Activated T-helper 1 cell treated with anti-CD3 and anti-CD28 coated beads, Interleukin-12 subunit alpha, Interleukin-12 subunit beta, Interleukin-2, Interleukin-4 antibody, amounts not matched to agents 30 ng/mL and 10 ng/mL and 1 ng/mL, durations not matched to agents 14 hours and 24 hours and 36 hours (primary cell): ENCODE data around the gene SLC38A7. TPM values are rescaled to one million over a fixed set of nuclear protein-coding genes. Genes with fewer than 3 reads are reported as not detected.
"Not testable (repeated sequence)": the region's sequence is repeated elsewhere in the genome, so short reads cannot be mapped to it uniquely, and the experiment has no call there.

Source experiments
- DNase-seq: peaks from one replicate; pipeline ENCODE4 v3.0.0; 2021; ENCODE audit warnings: low spot score
- H3K27ac Mint-ChIP-seq: one replicate; pipeline ENCODE4 v1.8.0; 2021; ENCODE audit warnings: mild to moderate bottlenecking, mixed read lengths
- H3K27me3 Mint-ChIP-seq: one replicate; pipeline ENCODE4 v1.8.0; 2022; ENCODE audit warnings: mild to moderate bottlenecking, moderate library complexity, mixed read lengths; ENCODE audit not compliant: insufficient read depth
- H3K36me3 Mint-ChIP-seq: one replicate; pipeline ENCODE4 v1.8.0; 2021; ENCODE audit warnings: low read depth, mixed read lengths
- H3K4me1 Mint-ChIP-seq: one replicate; pipeline ENCODE4 v1.8.0; 2021; ENCODE audit warnings: low read depth, mixed read lengths
- H3K4me3 Mint-ChIP-seq: one replicate; pipeline ENCODE4 v1.8.0; 2021; ENCODE audit warnings: mild to moderate bottlenecking, moderate library complexity, mixed read lengths
- H3K9me3 Mint-ChIP-seq: one replicate; pipeline ENCODE4 v1.8.0; 2021; ENCODE audit warnings: mixed read lengths
- intact Hi-C: fragments of 100-400 bp; cut with micrococcal nuclease; formaldehyde crosslinking; loops from one replicate; pipeline ENCODE4 v1.15.1; 2024
- total RNA-seq: library from RNA; stranded (reverse); gene quantifications from 2 replicates; pipeline ENCODE4 v1.2.3, GENCODE V29; 2022

SLC38A7 gene
- total RNA-seq, 1 donor from 2014 or later = 9.3 TPM

DNA sequence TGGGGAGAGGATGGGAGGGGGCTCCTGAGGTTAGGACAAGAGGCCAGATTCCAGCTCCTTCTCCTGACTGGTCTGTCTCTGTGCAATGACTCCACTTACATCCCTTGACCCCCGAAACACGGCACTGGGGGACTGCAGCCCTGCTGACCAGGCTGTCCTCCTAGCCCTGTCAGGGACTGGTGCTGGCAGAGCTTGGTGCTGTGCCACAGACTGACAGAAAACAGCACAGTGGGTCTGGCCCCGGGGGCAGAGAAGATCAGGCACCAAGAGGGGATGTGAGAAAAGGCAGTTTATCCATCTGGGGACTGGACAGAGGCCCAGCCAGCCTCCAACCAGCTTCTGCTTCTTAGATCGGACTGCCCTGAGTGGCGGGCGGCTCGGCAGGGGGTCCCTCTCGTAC is 19.4 kb downstream of the SLC38A7 start:
- H3K36me3 Mint-ChIP-seq = peaks cover 3% of the 10 kb centered on the region
- intact Hi-C loops = no loop called here
- no peaks in the 10 kb centered on the region for H3K4me1 Mint-ChIP-seq
- H3K9me3 Mint-ChIP-seq = no peaks in the 10 kb centered on the region
- no peak overlapping the region for H3K4me3 Mint-ChIP-seq
- H3K27me3 Mint-ChIP-seq = no peaks in the 10 kb centered on the region
- H3K27ac Mint-ChIP-seq = no peak overlapping the region
- DNase-seq = no peak

DNA sequence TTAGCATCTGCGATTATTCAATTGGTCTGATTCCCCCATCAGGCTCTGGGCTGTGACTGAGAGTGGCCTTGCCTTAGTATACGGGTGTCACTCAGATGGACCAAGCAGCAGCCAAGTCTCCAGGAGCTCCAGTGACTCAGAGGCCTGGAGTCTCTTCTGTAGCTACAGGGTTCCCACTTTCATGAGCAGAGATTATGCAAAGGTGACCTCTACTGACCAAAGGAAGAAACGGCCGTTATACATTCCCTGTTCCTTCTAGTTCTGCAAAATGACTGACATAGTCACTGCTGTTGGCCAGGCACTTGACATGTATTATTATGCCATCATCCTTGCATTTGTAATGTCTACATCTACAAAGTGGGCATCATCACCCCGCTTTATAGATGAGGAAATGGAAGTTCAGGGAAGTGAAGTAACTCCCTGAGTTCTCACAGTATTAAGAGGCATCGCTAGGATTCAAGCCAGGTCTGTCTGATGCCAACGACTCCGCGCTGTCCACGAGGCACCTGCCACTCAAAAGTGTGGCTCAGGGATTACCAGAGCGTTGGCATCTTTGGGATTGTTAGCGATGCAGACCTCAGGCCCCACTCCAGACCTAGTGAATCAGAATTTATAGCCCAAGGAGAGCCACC is 23.3 kb downstream of the SLC38A7 start:
- intact Hi-C loops = loop anchor here (1.0 kb wide), 2 partner anchors 149 to 325 kb away; no protein-coding TSS in a partner anchor
- Mint-ChIP-seq H3K27ac (no peak overlapping the region), H3K27me3 (peaks cover 3% of the 10 kb centered on the region), H3K4me1 (no peaks in the 10 kb centered on the region), H3K9me3 (no peaks in the 10 kb centered on the region), H3K4me3 (no peak overlapping the region), H3K36me3 (no peaks in the 10 kb centered on the region)
- DNase-seq = no peak

DNA sequence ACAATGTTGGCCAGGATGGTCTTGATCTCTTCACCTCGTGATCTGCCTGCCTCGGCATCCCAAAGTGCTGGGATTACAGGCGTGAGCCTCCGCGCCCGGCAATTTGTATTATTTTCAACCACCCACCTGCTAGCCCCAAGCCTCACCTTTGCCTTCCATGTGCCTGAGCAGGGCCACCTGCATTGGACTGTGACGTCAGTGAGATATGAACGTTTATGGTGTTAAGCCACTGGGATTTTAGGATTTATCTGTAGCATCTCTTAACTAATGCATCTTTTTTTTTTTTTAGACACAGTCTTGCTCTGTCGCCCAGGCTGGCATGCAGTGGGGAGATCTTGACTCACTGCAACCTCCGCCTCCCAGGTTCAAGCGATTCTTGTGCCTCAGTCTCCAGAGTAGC is 24.7 kb downstream of the SLC38A7 start:
- intact Hi-C loops = not testable (repeated sequence)

GRCh38 chr16:58658796-58659211 is 25.8 kb downstream of the SLC38A7 start:
- Mint-ChIP-seq H3K36me3 (peaks cover 2% of the 10 kb centered on the region), H3K27me3 (peaks cover 10% of the 10 kb centered on the region), H3K4me3 (no peak overlapping the region), H3K4me1 (no peaks in the 10 kb centered on the region), H3K9me3 (no peaks in the 10 kb centered on the region), H3K27ac (no peak overlapping the region)
- DNase-seq = no peak
- intact Hi-C loops = no loop called here

More for the DNA sequence above, 24.7 kb downstream of the SLC38A7 start:
- DNase-seq, H3K27ac Mint-ChIP-seq, H3K4me1 Mint-ChIP-seq, H3K9me3 Mint-ChIP-seq, H3K27me3 Mint-ChIP-seq, H3K36me3 Mint-ChIP-seq, H3K4me3 Mint-ChIP-seq: not testable (repeated sequence)

DNA sequence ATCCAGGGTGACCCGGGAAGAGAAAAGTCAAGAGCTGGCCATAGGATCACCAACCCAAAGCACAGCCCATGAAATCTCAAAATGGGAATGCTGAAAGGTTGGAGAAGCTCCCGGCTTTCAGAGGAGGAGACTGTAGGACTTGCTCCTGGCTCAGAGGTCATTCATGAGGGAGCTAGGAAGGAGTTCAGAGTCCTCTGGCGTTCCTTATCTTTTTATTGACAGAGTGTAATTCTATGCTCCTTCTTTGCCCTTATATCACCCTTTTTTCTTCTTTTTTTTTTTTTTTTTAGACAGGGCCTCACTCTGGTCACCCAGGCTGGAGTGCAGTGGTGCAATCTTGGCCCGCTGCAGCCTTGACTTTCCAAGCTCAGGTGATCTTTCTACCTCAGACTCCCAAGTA is 27.7 kb downstream of the SLC38A7 start:
- Mint-ChIP-seq H3K27me3 (peaks cover 10% of the 10 kb centered on the region), H3K9me3 (no peaks in the 10 kb centered on the region), H3K4me3 (no peak overlapping the region), H3K27ac (no peak overlapping the region), H3K36me3 (peaks cover 2% of the 10 kb centered on the region), H3K4me1 (no peaks in the 10 kb centered on the region)
- DNase-seq = no peak
- intact Hi-C loops = no loop called here

- intact Hi-C loops = no loop called here
- H3K27ac Mint-ChIP-seq = no peak overlapping the region
- no peak for DNase-seq
- H3K27me3 Mint-ChIP-seq = peaks cover 10% of the 10 kb centered on the region
- no peaks in the 10 kb centered on the region for H3K4me1 Mint-ChIP-seq
- H3K9me3 Mint-ChIP-seq = no peaks in the 10 kb centered on the region
- H3K36me3 Mint-ChIP-seq = peaks cover 2% of the 10 kb centered on the region
- no peak overlapping the region for H3K4me3 Mint-ChIP-seq
Observed at GRCh38 chr16:58655215-58655596, 29.4 kb downstream of the SLC38A7 start.

DNA sequence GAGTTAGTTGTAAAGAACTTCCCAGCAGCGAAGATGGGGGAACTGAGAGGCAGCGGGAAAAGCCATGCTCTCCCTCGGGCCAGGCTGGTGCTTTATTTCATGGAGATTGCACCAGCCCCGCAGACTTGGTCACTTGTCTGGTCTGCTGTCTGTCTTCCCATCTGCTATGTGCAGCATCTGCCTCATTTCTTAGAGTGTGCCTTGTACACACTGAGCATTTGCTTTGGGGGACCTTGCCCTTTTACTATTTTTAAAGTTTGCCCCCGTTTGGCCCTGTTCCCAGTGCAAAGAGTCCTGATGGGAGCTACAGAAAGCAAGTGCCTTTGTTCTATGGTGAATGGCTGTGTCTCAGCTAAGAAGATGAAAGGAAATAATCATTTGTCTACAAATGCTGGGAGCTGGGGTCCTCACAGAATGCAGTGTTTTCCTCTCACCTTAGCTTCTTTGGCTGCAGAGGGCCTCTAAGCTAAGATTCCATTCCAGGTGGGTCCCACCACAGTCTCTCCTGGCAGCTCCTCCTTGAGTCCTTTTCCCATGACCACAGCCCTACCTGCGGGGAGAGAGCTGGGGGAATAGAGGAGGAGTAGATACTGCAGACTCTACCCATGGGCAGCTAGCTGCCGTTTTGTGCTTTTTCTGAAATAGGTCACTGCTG is 29.9 kb downstream of the SLC38A7 start:
- intact Hi-C loops = no loop called here
- Mint-ChIP-seq H3K27ac (no peak overlapping the region), H3K27me3 (peaks cover 10% of the 10 kb centered on the region), H3K36me3 (peaks cover 2% of the 10 kb centered on the region), H3K9me3 (no peaks in the 10 kb centered on the region), H3K4me3 (no peak overlapping the region), H3K4me1 (no peaks in the 10 kb centered on the region)
- no peak for DNase-seq

GRCh38 chr16:58652741-58653140 is 31.8 kb downstream of the SLC38A7 start:
- no peak for DNase-seq
- Mint-ChIP-seq H3K9me3 (no peaks in the 10 kb centered on the region), H3K27me3 (peaks cover 7% of the 10 kb centered on the region), H3K36me3 (peaks cover 2% of the 10 kb centered on the region), H3K4me1 (no peaks in the 10 kb centered on the region), H3K27ac (no peak overlapping the region), H3K4me3 (no peak overlapping the region)
- intact Hi-C loops = no loop called here

GRCh38 chr16:58651965-58652348 is 32.6 kb downstream of the SLC38A7 start:
- Mint-ChIP-seq H3K36me3 (peaks cover 2% of the 10 kb centered on the region), H3K9me3 (no peaks in the 10 kb centered on the region), H3K4me1 (no peaks in the 10 kb centered on the region), H3K27me3 (peaks cover 7% of the 10 kb centered on the region), H3K27ac (no peak overlapping the region), H3K4me3 (no peak overlapping the region)
- DNase-seq = no peak
- intact Hi-C loops = no loop called here

DNA sequence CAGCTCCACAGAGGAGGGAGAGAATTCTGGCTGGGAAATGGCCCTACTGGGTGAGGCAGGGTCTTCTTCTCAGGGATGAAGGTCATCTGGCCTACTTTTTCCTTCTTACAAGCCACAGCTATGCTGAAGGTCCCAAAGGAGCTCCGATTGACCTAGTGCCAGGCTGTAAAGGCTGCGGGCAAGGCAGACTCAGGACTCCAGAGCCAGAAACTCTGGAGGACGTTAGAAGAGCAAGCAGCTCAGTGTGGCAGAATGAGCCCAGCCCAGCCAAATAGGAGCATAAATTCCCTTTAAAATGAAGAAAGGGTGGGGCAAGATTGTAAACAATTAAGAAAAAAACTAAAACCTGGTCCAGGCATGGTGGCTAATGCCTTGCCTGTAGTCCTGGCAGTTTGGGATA is 34.9 kb downstream of the SLC38A7 start:
- H3K4me3 Mint-ChIP-seq = no peak overlapping the region
- intact Hi-C loops = no loop called here
- no peaks in the 10 kb centered on the region for H3K9me3 Mint-ChIP-seq

DNA sequence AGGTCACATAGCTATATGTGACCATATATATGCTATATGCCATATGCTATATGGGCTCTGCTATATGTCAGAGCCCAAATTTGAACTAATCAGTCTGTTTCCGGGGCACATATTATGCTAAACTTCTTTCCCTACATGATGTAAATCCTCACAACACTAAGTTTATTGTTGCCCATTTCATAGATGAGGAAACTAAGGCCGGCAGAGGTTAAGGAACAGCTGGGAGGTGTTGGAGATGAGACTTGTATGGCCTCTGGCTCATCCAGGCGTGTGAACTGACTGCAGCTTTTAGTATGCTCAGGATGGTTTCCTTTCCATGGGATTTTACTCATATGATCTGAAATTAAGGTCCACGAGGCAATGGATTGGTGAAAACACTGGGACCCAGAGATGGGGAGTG is 37.5 kb downstream of the SLC38A7 start:
- Mint-ChIP-seq H3K4me1 (no peaks in the 10 kb centered on the region), H3K9me3 (no peaks in the 10 kb centered on the region), H3K4me3 (no peak overlapping the region), H3K36me3 (no peaks in the 10 kb centered on the region), H3K27me3 (no peaks in the 10 kb centered on the region), H3K27ac (no peak overlapping the region)
- intact Hi-C loops = no loop called here
- no peak for DNase-seq

More for the DNA sequence above, 34.9 kb downstream of the SLC38A7 start:
- Mint-ChIP-seq H3K4me1 (no peaks in the 10 kb centered on the region), H3K27me3 (peaks cover 7% of the 10 kb centered on the region), H3K27ac (no peak overlapping the region), H3K36me3 (peaks cover 2% of the 10 kb centered on the region)
- no peak for DNase-seq

DNA sequence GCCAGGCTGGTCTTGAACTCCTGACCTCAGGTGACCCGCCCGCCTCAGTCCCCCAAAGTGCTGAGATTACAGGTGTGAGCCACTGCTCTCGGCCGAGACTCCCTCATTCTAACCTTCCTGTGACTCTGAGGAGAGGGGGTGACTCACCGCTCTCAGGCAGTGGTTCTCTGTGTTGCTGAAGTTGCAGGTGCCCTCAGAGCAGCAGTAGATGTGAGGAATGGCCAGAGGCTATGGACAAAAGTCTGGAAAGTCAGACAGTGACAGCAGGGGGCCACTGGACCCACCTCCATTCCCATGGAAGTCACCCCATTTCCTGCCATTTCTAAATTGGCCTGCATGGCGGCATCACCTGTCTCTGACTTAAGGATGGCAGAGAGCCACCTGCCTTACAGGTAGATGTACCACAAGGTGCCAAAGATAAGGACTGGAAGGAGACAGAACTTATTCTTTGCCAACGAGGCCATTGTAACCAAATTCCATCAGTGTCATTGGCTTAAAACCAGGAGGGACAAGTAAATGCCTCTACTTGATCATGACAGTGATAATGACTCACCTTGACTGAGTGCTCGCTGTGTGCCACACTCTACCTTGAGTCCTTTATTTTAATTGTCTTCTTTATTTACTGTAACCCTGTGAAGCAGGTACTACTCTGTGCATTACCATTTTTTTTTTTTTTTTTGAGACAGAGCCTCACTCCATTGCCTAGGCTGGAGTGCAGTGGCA is 39.6 kb downstream of the SLC38A7 start:
- peaks cover 1% of the 10 kb centered on the region for H3K27me3 Mint-ChIP-seq
- no peaks in the 10 kb centered on the region for H3K4me1 Mint-ChIP-seq
- no peaks in the 10 kb centered on the region for H3K9me3 Mint-ChIP-seq
- intact Hi-C loops = no loop called here
- no peak for DNase-seq
- H3K4me3 Mint-ChIP-seq = no peak overlapping the region
- H3K27ac Mint-ChIP-seq = no peak overlapping the region
- H3K36me3 Mint-ChIP-seq = no peaks in the 10 kb centered on the region

- Mint-ChIP-seq H3K36me3 (no peaks in the 10 kb centered on the region), H3K9me3 (no peaks in the 10 kb centered on the region), H3K27me3 (peaks cover 1% of the 10 kb centered on the region), H3K4me1 (no peaks in the 10 kb centered on the region), H3K27ac (no peak overlapping the region), H3K4me3 (no peak overlapping the region)
- DNase-seq = no peak
- intact Hi-C loops = no loop called here
Observed at GRCh38 chr16:58644108-58644507, 40.5 kb downstream of the SLC38A7 start.
